Caco-2 (cell line): ENCODE measurements around the gene FBXO40. TPM values are rescaled to one million over a fixed set of nuclear protein-coding genes. Genes with fewer than 3 reads are reported as not detected.
"Not testable (repeated sequence)": the region's sequence is repeated elsewhere in the genome, so short reads cannot be mapped to it uniquely, and the experiment has no call there.

Source experiments
- BruUV-seq: library from RNA; stranded (reverse); fragments of 400-500 nt; replicated peaks from 2 replicates; lab custom pipeline; 2021; lab: Mats Ljungman, UMichigan
- CTCF ChIA-PET: fragments of 300-600 bp; sonication (Branson Sonifier 250); formaldehyde crosslinking; loops from one replicate; lab custom pipeline; 2022; ENCODE audit warnings: antibody characterized with exemption; lab: Charles Lee
- POLR2A ChIA-PET: fragments of 300-600 bp; sonication (Branson Sonifier 250); formaldehyde crosslinking; loops from one replicate; lab custom pipeline; 2022; ENCODE audit warnings: antibody characterized with exemption; lab: Charles Lee
- DNase-seq, 2 experiments: peaks; one replicate each; pipeline versions ENCODE4 v3.0.0 to v3.0.0-alpha.2; 2020 to 2022
- H3K27me3 ChIP-seq: replicated peaks from 2 replicates; pipeline ENCODE4 v1.6.0; 2011; ENCODE audit warnings: low read length; ENCODE audit not compliant: control insufficient read depth, insufficient read depth
- H3K36me3 ChIP-seq: 2 replicates; pipeline ENCODE4 v1.5.1; 2011; ENCODE audit warnings: low read length; ENCODE audit not compliant: control insufficient read depth, insufficient read depth
- H3K4me1 ChIP-seq: fragments of 250-450 bp; sonication (Bioruptor Pico); 2 replicates; pipeline ENCODE4 v1.5.1; 2020; ENCODE audit warnings: mild to moderate bottlenecking
- H3K4me3 ChIP-seq: 2 replicates; pipeline ENCODE4 v1.5.1; 2011; ENCODE audit warnings: low read depth, mild to moderate bottlenecking, control low read depth, low read length
- H3K9me3 ChIP-seq: fragments of 250-450 bp; sonication (Bioruptor Pico); 2 replicates; pipeline ENCODE4 v1.5.1; 2020; ENCODE audit warnings: mild to moderate bottlenecking, moderate library complexity
- H3K27ac Mint-ChIP-seq: one replicate; pipeline ENCODE4 v1.8.0; 2022; ENCODE audit warnings: mixed read lengths; ENCODE audit not compliant: unreplicated experiment
- H3K27me3 Mint-ChIP-seq: one replicate; pipeline ENCODE4 v1.8.0; 2022; ENCODE audit warnings: mixed read lengths; ENCODE audit not compliant: insufficient read depth, unreplicated experiment
- H3K36me3 Mint-ChIP-seq: one replicate; pipeline ENCODE4 v1.8.0; 2022; ENCODE audit warnings: mild to moderate bottlenecking, mixed read lengths; ENCODE audit not compliant: insufficient read depth, unreplicated experiment
- H3K4me1 Mint-ChIP-seq: one replicate; pipeline ENCODE4 v1.8.0; 2022; ENCODE audit warnings: low read depth, mixed read lengths; ENCODE audit not compliant: unreplicated experiment
- H3K4me3 Mint-ChIP-seq: one replicate; pipeline ENCODE4 v1.8.0; 2022; ENCODE audit warnings: mild to moderate bottlenecking, moderate library complexity, mixed read lengths; ENCODE audit not compliant: unreplicated experiment
- H3K9me3 Mint-ChIP-seq: one replicate; pipeline ENCODE4 v1.8.0; 2022; ENCODE audit warnings: mixed read lengths; ENCODE audit not compliant: unreplicated experiment
- CTCF ChIP-seq, 2 experiments: fragments of 200-600 bp in 1 of 2; IDR thresholded peaks; 1 replicate in 1 of 2; 2 replicates in 1 of 2; pipeline versions ENCODE4 v1.5.1 to v1.8.0; 2011 to 2022; ENCODE audit warnings: antibody characterized with exemption in 1 of 2, control low read depth in 1 of 2, inconsistent platforms in 1 of 2, low read depth in 1 of 2, low read length in 1 of 2, mild to moderate bottlenecking in 1 of 2, moderate library complexity in 1 of 2; ENCODE audit not compliant: insufficient read depth in 1 of 2, severe bottlenecking in 1 of 2, unreplicated experiment in 1 of 2
- intact Hi-C: fragments of 100-400 bp; cut with micrococcal nuclease; formaldehyde crosslinking; loops from one replicate; pipeline ENCODE4 v1.10.0; 2022; ENCODE audit not compliant: unreplicated experiment
- total RNA-seq: library from RNA; stranded (reverse); gene quantifications from 2 replicates; pipeline ENCODE4 v1.2.3, GENCODE V29; 2022

FBXO40 gene
- total RNA-seq, 1 experiment from 2014 or later: not detected

DNA sequence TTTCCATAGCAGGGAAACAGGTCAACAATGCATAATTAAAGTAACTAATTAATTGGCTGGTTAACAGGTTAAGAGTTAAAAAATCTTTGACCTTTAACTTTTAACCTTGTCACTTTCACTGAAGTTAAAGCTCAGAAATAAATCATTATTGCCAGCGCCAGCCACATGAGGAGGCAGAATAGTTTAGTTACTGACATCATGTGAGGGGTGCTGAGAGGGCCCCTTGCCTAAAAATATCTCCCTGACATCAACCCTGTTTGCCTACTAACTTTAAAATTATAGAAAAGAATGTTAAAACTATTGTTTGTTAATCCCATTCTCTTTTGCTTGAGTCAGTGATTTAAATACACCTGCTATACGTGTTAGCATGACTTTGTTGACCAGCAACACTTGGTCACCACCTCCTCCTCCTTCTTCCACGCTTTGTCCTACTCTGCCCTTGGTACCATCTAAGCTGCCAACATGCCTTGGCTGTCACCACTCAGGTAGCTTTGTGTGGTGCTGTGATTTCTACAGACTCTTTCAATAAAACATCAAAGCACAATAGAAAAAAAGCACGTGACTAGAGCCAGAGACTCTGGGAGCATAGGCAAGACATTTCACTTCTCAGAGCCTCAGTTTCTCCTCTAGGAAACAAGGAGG lies 2.7 kb downstream of the FBXO40 start:
- ChIA-PET POLR2A (no interaction called here), CTCF (no interaction called here)
- Mint-ChIP-seq H3K9me3 (no peaks in the 10 kb centered on the region), H3K36me3 (no peaks in the 10 kb centered on the region), H3K27me3 (no peaks in the 10 kb centered on the region), H3K4me3 (no peak overlapping the region), H3K27ac (no peak overlapping the region), H3K4me1 (no peaks in the 10 kb centered on the region)
- BruUV-seq: no TSS peak
- intact Hi-C loops: no loop called here
- H3K36me3 ChIP-seq: no peaks in the 10 kb centered on the region
- no peak overlapping the region for H3K4me3 ChIP-seq
- no peak for TF ChIP-seq CTCF (IDR thresholded peaks at IDR 0.05; ENCODE audit: insufficient read depth in 1 of 2, low read depth in 1 of 2, low read length in 1 of 2, severe bottlenecking in 1 of 2, unreplicated experiment in 1 of 2)
- no peaks in the 10 kb centered on the region for H3K9me3 ChIP-seq
- DNase-seq: no peak
- no peaks in the 10 kb centered on the region for H3K4me1 ChIP-seq
- H3K27me3 ChIP-seq: no peaks in the 10 kb centered on the region

- ChIA-PET CTCF (no interaction called here), POLR2A (no interaction called here)
- H3K36me3 Mint-ChIP-seq: no peaks in the 10 kb centered on the region
- H3K27ac Mint-ChIP-seq: no peak overlapping the region
- DNase-seq: no peak
- H3K4me1 ChIP-seq: no peaks in the 10 kb centered on the region
- H3K9me3 Mint-ChIP-seq: no peaks in the 10 kb centered on the region
- H3K9me3 ChIP-seq: no peaks in the 10 kb centered on the region
- no TSS peak for BruUV-seq
- H3K36me3 ChIP-seq: no peaks in the 10 kb centered on the region
- H3K4me3 ChIP-seq: no peak overlapping the region
- no peaks in the 10 kb centered on the region for H3K27me3 Mint-ChIP-seq
- TF ChIP-seq CTCF (IDR thresholded peaks at IDR 0.05; ENCODE audit: insufficient read depth in 1 of 2, low read depth in 1 of 2, low read length in 1 of 2, severe bottlenecking in 1 of 2, unreplicated experiment in 1 of 2): no peak
- H3K4me3 Mint-ChIP-seq: no peak overlapping the region
- H3K4me1 Mint-ChIP-seq: no peaks in the 10 kb centered on the region
- intact Hi-C loops: no loop called here
- no peaks in the 10 kb centered on the region for H3K27me3 ChIP-seq
Measured at GRCh38 chr3:121598564-121598963, 5.4 kb downstream of the FBXO40 start.

DNA sequence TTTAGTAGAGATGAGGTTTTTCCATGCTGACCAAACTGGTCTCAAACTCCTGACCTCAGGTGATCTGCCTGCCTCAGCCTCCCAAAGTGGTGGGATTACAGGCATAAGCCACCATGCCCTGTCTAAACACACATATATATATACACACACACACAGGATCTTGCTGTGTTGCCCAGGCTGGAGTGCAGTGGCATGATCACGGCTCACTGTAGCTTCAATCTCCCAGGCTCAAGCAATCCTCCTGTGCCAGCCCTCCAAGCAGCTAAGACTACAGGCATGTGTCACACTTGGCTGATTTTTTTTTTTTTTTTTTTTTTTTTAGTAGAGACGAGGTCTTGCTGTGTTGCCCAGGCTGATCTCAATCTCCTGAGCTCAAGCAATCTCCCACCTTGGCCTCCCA lies 6.7 kb downstream of the FBXO40 start:
- H3K27me3 Mint-ChIP-seq, H3K27me3 ChIP-seq, H3K36me3 ChIP-seq, H3K9me3 ChIP-seq, H3K4me3 ChIP-seq, POLR2A ChIA-PET, BruUV-seq, intact Hi-C loops, H3K4me1 Mint-ChIP-seq, H3K9me3 Mint-ChIP-seq, H3K27ac Mint-ChIP-seq, H3K4me3 Mint-ChIP-seq, H3K36me3 Mint-ChIP-seq, CTCF ChIA-PET, DNase-seq, H3K4me1 ChIP-seq: not testable (repeated sequence)
